CD4-positive, alpha-beta T cell treated with Interleukin-17A for 1 hour (primary cell): ENCODE measurements around the gene HIVEP2.

Experiments used
- DNase-seq: peaks from one replicate; pipeline ENCODE4 v3.0.0-alpha.2; 2020

HIVEP2 gene

DNA sequence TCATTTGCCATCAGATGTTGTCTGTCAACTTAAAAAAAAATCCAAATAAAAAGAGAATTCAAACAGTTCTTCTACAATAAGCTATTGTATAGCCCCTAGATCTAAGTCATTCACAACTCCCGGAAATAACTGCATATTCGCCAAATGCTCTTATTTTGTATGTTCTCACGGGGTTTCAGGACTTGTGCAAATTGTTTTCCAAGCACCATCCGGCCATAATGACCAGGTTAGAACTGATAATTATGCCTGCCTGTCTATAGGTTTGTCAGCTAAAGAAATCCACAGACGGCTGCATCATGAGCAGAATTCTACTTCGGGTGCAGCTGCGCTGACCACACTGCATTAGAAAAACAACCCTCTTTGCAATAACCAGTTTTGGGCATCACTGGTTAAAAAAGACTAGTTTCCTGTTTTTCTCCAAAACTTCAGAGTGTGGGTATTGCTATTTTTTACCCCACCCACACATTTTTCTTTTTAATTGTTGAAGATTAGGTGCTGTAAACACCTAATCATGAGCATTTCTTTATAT lies 87.7 kb downstream of the HIVEP2 start:
- peak; percentile 72 for DNase-seq

DNA sequence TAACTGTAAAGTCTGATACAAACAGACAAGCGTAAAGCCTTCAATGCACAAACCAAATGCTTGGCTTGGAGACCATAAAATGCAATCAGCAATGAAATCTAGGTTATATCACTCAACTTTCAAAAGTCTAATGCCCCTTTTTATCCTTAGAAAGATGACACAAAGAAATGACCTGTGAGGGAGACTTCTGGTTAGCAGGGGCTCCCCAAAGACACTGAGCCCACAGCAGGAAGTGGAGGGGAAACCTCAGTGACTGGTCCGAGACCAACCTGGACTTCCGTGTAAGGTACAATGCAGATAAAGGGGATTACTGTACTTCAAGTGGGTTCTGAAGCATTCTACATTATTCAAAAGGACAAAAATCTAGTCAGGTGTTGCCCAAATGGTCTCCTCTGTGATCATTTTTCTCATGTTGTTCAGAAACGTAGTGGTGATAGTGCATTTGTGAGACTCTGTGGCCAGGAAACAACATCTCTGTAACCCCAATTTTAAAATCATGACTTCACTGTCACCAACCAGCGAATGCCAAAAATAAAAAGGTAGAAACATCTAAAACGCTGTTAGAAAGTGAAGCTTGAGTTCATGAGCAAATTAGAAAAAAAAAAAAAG lies 88.2 kb downstream of the HIVEP2 start:
- peak; percentile 77 for DNase-seq

DNA sequence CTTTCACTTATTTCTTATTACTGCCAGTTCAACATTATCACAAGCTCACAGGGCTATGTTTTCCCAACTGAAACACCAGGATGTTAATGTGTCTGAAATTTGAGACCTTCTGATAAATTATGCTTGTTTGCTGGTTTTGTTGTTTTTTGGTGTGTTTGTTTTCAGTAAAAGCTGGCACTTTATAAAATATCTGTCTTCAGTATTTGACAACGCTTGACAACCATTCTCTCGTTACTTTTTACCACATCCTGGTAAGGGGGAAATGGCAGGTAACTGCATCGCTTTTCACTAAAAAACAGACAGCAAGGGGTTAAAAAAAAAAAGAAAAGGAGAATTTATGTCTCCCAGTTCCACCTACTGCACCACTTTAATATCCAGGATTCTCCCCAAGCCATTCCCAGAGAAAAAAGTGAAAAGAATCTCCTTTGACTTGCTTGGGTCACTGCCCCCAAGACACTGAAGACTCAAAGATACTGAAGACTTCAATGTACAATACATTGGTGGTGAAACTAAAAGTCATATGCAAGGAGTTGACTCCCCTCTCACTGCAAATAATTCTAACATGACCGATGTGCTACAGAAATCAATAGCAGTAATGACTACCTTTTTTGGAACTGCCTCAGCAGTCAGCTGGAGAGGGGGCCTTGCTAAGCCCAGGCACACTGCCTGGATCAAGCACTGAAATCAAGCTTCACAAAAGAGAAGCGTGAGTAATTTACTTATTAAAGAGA lies 88.9 kb downstream of the HIVEP2 start:
- peak; percentile 61 for DNase-seq

DNA sequence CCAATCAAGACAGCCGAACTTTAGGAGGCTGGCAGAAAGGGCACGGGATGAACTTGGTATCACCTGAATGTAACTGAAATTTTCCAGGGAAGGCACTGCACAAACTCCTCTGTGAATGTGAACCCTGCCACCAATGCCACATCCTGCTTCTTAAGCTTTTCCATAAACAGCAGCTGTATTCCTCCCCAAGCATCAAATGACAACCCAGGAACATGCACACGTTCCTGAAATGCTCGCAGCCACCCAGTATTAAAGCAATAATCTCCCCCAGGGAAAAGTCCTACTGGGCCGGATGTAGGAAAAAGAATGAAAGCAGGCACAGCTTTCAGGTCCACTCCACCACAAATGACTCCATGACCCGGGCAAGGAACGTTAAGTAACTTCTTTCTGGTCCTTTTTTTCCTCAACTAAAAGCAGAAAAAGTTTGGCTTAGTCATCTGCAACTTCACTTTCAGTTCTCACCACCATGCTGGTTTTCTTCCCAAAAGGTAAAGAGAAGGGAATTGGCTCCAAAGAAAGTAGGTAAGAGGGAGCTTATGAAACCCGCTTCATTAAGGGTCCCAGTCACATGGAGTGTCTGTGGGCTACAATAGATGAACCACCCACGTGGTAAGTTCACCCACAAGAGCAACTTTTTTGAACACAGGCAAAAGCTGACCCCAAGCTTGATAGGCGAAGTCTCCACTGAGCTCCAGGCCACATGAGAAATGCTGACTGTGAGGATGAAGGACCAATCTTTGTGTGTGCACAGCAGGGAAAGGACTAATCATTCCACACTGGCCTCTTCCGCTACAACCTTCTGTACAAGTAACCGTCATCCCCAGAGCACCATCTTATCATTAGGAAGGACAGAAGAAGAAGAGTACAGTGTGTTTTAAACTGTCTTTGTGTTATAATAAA lies 90.1 kb downstream of the HIVEP2 start:
- no peak for DNase-seq

DNA sequence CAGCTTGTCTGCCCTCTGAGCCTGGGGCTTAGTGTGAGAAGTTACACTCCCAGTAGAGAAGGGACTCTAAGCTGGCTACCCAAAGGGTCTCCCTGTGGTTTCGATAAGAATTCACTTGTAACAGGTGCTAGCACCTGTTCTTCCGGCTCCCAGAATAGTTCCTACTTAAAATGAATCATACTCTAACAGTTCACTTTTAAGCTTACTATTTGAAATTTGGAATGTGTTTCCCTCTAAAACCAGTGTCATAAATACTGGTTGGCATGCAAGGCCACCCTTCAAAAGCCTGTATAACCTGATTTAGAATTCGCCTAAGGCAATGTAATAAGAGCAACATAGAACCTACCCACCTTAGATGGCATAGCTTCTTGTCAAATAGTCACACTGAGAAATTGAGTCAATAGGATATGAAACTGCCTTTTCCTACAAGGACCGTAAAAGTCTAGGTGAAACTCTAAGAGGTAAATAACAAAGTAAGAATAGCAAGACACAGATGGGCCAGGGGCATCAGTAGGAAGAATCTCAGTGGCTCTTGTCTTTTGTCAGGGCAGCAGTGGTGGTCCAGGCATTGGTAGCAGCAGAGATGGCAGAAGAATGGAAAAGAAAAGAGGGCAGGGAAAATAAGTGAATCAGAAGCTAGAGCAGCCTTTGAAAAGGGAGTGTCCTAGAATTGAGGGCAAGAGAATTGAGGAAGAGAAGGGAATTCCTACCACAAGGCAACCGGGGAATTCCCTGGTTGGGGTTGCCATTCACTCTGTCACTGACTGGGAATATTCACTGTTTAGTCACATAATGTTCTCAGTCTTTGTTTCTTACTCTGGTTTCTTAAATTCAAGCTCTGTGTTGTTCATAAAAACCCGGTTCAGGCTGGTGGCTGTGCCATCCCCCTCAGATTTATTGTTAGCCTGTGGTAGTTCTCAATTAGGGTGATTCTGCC lies 91.5 kb downstream of the HIVEP2 start:
- DNase-seq = peak; percentile 31

DNA sequence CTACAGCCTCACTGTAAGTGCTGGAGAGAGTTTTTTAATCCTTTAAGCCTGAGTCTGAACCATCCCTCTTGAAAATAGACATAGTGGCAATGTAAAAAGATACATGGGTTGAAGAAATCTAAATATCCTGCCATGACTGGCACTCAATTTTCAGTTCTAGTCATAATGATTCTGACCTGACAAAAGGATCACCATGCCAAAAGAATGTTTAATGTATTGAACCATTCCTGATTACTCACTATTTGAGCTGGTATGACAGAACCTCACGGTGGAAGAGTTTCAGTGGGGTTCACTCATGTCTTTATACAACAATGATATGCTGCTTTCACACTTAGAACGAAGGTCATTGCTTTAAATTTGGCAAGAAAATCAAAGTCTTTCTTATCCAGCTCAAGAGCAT lies 93.4 kb downstream of the HIVEP2 start:
- peak; percentile 15 for DNase-seq

DNA sequence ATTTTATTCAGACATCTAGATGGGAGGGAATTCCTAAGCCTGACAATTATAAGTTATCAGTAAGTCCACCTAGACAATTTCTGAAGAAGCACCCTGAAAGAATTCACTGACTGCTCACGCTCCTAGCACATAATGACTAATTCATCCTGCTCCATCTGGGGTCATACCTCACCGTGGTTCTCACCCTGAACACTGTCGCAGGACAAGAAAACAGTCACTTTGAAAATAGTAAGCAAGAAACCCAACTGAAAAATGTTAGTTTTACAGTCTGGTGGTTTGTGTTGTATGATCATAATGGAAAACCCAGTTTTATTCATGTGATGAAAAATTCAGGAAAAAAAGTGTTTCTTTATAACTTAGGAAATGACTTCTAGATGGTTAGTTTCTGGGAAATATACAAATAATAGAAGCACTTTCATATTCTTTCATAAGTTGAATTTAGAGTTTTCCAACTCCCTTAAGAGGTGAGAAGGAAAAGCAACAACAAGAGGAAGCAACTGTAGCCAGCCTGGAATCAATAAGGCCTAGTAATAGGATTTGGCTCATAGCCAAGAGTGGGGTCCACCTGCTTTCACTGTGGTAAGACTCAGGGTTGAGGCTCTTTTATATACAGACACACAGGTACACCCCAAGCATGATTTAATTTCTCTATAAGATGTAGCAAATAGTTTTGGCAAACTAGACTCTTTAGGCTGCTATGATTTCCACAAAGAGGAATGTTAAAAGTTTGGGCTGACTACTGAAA lies 94.1 kb downstream of the HIVEP2 start:
- DNase-seq = peak; percentile 67

DNA sequence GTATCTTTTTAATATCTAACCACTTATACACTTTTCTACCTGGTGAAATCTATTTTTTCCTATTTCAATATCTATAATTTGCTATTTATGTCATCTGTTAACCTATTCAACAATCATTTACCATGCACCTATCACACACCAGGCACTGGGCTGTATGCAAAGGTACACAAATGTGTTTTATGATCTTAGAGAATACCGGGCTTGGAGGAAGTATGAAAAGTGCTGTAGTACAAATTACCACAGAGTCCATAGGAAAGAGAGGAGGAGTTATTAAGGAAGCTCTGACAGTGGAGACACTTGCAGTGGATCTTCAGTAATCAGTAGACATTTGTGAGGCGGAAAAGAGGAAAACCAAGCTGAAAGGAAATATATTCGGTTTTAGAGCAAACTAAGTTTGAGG lies 96.0 kb downstream of the HIVEP2 start:
- DNase-seq = no peak

DNA sequence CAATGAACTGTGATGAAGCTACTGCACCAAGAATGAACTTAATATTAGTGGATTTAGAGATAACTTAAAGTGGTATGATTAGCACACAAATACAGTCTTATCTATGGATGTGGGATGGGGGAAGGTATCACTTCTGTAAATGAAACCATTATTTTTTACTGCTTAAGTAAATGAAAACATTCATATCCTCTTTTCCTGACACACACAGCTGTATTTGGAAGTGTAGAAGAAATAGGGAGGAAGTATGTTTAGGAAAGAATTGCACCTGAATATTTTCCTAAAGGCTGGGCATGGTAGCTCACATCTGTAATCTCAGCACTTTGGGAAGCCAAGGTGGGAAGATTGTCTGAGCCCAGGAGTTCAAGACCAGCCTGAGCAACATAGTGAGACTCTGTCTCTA lies 96.8 kb downstream of the HIVEP2 start:
- DNase-seq = no peak

DNA sequence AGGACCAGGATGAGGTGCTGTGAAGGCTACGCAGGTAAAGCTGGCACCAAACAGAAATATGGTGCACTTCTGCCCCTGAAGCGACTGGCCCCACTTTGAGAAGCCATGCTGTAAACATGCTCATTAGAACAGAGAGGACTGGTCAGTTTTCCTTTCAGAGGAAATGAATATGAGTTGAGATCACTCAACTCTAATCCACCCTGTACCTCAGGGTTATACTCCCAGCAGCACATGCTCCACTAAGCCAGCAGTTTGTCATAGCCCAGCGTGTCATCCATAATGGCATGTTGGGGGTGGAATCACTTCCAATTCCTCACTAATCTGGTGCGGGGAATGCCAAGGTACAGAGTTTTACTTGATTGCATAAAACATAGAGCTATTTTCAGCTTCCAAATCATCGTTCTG lies 98.1 kb downstream of the HIVEP2 start:
- no peak for DNase-seq

DNA sequence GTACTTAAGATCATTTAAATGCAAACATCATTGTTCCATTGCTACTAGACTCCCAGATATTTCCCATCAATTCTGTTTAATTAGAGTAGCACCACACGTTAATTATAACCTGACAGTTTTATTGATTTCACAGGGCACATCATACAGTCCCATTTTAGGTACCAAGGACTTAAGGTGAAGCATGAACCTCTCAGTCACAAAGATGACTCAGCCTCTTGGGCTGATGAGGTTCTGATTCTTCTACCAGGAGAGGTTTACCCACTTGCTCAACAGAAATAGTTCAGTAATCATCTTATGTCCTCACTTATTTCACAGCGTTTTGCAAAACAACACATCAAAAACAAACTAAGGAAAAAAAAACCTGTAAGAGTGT lies 98.5 kb downstream of the HIVEP2 start:
- DNase-seq = peak; percentile 50

DNA sequence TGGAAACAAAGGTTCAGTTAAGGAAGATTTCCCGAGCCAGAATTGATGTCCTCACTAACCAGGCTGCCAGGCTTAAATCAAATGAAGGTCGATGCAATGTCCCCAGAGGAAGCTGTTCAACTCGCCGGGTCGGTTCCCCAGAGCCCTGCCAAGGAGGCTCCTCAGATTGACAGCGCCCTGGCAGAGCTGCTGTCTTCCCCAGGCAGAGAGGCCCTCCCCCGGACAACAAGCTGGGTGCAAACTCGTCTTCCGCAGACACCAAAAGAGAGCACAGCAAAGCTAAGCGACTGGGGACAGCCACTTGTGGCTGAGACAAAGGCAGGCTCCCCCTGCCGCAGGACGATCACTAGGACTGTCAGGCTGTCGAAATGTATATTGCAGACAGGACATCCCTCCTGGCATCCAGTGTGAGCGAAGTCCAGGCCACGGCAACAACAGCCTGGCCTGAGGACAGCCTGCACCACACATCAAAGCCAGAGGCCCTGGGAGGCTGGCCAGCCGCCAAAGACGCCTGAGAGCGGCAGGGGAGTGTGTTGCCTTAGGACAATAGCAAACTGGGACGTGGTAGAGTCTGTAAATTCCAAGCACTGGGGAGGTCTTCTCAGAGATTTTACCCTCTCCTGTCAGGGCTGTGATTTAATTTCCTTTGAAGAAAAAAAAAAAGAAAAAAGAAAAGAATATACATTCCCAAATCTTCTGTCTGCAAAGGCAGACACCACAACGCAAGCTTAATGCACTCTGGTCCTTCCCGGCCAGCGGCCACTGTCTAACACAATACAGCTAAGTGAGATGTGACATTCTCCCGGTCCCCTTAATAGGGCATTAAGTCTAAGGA lies 99.1 kb downstream of the HIVEP2 start:
- DNase-seq = peak; percentile 81

DNA sequence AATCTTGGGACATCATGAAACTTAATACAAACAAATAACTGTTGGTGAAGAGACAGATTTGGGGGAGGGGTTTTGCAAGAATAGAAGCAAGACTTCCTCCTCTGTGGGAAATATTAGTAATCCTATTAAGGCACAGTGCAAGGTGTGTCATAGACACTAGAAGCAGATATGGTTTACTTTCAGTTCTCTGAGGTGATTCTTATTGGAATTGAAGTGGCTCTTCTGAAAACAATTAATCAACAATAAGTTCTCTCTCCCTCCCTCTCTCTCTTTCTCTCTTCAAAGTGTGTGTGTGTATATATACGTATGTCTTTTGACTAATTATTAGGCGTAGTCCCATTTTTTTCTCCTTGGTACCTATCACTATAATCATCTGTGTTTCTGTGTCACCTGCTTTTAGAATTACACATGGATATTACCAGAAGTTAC lies 99.8 kb downstream of the HIVEP2 start:
- DNase-seq = peak; percentile 71

DNA sequence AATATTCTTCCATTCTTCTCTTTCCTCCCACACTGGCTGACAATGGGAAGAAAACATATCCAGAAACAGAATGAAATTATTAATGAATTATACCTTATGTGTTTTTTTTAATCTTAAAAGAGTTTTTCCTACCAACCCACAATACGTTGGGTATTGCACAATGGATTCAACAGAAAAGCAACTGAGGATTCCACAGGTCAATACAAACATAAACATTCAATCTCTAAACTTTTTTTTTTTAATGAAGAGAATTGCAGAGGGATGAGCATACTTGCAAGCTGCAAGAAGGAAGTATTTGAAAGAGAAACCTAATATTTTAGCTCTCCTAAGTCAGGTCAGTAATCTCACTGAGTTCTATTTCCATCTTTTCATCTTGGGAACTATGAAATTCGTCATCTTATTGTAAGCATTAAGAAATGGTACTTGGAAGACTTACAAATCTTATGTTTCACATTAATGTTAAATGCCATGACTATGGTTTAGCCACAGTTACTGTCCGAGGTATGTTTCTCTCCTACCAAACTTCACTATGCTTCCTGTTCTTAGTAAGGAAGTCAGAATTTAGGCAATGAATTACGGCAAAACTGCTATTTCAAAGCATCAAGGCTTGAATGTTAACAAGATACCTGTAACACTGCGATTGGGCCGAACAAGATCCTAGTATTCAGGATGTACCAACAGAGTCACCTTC lies 100.8 kb downstream of the HIVEP2 start:
- DNase-seq = no peak

DNA sequence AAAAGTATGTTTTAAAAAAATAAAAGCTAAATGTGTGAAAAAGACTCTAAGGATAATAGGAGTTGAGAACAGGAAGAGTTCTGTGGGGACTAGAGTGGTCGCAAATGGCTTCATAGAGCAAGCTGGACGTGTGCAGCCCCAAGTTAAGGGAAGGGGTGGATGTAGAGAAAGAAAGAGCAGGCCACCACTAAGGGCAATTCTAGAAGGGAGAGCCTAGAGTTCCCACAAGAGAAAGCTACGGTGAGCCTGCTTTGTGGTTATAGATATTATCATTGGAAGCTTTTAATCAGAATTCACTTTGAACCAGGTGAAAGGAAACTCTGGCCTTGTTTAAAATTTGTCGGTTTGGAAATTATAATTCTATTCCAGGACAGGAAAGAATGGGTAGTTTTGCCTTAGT lies 101.6 kb downstream of the HIVEP2 start:
- DNase-seq = peak; percentile 50

DNA sequence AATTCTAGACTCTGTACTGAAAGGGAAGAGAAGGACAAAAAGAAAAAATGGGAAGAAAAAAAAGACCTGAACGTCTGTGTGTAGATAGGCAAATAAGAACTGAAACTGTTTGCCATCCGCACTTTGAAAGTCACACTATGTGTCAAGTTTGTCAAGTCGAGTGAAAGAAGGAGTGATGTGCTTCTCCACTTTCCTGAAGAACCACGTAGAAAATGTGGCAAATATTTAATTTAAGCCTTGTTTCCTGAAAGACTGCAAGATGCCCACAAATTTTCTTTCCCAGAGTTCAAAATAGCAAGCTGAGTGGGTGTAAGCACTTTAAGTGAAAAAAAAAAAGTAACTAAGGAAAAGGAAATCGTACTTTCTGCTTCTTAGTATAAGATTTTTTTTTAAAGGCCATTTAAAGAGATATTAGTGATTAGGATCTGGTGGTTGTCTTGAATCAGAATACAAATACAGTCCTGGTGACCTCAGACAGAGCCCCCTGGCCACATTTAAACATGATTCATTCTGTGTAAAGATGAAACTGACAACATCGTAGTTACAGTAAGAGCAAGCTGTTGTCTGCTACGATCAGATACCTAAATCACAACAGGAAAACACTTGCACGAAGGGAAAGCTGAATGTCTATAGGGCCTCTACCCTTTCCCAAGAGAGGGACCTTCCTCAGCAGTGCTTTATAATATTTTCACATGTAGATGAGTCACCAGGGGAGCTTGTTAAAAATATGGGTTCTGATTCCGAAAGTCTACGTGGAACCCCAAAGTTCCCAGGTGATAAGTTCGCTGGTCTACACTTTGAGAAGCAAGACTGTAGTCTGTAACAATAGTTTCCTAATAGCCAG lies 102.3 kb downstream of the HIVEP2 start:
- peak; percentile 86 for DNase-seq

DNA sequence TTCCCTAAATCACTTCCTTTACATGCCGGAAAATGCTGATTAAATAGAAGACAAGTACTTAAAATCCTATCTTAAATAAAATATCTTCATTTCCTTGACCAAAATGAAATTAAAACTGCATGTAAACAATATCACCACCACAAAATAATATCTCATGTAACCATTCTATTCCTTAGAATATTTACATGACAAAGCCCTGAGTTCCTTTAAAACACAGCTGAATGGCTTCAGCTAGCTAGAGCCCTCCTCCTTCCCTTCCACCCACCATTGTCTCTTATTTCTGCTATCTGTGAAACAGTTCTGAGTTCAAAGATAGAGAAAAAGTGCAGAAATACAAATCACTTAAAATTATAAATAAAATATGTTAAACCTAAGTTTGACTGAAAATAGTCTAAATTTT lies 103.1 kb downstream of the HIVEP2 start:
- peak; percentile 38 for DNase-seq

DNA sequence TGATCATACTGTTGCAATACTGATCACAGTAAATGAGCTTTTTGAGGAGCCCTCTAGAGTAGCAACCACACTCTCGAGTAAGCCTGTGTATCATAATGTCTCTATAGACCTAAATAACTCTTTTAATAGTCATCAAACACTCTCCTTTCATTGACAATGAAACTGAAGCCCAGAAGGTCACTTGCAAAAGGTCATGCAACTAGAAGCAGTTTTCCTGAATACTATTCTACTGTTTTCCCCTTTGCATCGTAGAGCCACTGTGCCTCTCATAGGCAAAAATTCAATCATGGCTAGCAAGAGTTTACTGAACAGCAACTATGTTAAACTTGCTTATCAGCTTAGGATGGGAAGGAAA lies 105.3 kb downstream of the HIVEP2 start:
- peak; percentile 22 for DNase-seq
